Measurements from ENCODE around the gene TUFT1.

Gene TUFT1

DNA sequence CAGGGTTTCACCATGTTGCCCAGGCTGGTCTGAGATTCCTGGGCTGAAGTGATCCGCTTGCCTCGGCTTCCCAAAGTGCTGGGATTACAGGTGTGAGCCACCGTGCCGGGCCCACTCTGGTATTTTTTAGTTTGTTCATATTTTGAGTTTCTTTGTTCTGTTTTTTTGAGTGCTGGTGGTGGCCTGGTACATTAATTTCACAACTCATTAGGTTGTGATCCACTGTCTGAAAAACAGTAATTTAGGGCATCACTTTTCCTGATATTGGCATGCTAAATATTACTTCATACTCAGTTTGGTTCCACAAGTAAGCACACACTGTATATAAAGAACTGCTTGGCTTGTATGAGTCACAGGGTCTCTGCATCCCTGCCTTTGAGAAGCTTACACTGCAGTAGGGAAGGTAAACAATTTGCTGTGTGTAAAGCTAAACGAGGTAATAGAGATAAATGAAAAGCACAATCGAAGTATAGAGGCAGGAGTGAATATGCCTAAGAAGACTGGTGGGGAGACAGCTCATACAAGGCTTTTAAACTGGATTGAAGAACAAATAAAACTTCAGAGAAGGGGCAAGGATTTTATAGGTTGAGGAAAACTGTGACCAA, 79.5 kb downstream of the TUFT1 start:
- DNase-seq, result no peak

DNA sequence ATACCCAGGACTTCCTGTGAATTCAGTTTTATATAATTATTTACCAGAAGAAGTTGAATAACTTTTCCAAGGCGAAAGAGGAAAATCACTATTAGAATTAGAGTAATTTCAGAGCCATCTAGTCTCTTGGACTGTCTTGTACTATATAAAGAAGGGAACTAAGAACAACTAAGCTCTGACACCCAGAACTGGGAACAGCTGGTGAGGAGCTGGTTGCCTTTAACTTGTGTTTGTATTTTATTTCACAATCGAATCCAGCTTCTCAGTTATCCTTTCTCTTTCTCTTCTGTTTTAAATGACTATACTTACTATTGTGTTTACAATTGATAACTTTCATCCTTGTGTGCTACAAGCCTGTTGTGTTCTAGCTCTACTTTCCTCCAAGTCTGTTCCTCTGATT, 80.2 kb downstream of the TUFT1 start:
- DNase-seq, result no peak

DNA sequence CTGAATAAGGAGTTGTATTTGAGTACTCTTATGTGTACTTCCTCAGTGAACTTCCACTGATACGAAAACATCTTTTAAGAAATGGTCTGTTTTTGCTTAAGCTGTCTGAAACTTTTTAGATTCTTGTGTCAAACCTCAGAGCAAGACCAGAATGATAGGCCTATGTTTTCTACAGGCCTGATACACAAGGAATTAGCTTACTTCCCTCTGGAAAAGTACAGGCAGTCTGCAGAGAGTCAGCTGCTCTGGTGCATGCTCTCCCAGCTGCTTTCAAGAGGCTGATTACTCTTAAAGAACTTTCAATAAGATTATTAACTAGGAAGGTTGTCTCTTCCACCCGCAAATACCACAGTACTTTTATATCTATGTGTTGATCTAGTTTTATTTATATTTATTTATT, 81.2 kb downstream of the TUFT1 start:
- no peak for DNase-seq

DNA sequence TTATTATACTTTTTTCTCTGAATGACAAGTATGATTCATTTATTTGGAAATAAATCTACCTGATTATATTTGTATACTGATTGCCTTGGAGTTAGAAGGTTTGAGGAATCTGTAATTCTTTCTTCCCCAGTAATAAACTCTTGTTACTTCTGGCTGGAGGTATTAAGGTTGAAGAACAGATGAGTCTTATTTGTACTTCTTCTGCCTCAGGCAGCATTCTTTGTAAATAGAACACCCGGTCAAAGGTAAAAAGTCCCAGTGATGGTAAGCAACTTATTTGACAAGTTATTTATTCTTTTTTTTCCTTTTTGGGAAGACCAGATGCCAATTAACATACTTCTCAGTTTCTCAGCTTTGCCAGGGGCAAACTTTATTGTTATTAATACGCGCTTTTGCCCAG, 84.7 kb downstream of the TUFT1 start:
- no peak for DNase-seq

DNA sequence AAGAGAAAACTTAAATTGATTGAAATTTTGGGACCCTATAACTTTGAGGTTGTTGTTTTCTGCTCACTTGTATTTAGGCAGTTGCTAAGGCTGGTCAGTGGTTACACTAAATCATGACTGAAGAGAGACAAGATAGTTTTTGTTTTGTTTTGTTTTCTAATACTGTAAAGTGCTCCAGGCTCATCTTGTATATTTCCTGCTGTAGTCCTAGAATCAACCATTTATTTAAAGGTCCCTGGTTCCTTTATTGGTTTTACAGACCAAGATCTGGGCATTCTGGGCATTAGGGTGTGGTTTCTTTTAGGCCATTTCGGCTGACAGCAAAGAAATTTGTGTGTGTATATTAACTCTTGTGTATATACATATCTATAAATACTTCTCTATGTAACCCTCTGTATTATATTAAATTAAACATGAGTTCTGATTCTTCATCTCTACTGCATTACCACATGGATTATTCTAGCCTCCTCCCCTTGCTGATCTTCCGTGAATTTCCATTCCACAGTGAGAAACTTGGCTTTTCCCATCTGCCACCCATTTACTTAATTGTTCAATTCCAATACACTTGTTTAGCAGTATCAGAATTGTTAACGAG, 86.7 kb downstream of the TUFT1 start:
- DNase-seq, result no peak

DNA sequence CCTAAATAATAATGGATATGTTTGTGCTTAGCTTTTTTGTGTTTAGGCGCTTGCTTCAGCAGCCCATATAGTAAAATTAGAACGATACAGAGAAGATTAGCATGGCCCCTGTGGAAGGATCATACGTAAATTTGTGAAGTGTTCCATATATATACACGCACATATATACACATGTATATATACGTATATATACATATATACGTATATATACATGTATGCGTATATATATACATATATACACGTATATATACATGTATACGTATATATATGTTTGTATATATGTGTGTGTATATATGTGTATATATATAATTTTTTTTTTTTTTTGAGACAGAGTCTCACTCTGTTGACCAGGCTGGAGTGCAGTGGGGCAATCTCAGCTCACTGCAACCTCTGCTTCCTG, 89.2 kb downstream of the TUFT1 start:
- DNase-seq, result no peak
